NCI-H82 treated with DMSO at 0.1 percent for 48 hours (cell line): ENCODE data around the gene RAVER2.

Source experiments
- DNase-seq: peaks from one replicate; lab custom pipeline; 2025; ENCODE audit not compliant: unreplicated experiment; lab: John Stamatoyannopoulos, UW

Gene RAVER2

DNA sequence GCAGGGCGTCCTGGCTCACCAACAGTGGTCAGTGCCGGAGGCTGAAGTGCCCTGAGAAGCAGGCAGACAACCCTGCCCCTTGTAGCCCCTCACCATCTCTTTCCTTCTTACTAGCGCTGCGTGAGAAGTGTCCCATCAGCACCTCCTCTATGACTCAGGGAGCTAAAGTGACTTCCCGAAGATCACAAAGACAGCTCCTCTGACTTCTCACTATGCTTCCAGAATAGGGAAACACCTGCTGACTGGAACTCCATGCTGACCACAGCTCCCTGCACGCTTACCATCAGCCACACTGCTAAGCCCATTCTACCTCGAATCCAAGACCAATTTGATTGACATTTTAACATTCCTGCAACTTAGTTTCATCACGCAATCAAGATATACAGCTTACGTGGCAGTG is 128.7 kb downstream of the RAVER2 start:
- no peak for DNase-seq

DNA sequence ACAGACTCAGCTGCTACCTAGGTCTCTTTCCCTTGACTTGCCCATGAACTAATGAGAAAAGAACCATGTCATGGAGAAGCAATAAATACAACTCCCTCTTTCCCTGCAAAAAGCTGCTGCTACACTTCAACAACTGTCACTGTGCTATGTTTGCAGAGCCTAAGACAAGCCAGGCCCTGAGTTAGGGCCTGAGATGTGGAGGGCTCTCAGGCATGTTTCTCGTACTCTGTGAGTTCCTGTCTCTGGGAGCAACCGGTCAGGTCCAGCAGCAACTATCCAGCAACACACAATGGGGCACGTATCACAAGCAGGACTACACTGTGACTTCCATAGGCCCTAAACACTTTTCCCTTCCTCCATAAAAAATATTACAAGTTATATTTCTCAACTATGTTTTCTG is 129.8 kb downstream of the RAVER2 start:
- no peak for DNase-seq

DNA sequence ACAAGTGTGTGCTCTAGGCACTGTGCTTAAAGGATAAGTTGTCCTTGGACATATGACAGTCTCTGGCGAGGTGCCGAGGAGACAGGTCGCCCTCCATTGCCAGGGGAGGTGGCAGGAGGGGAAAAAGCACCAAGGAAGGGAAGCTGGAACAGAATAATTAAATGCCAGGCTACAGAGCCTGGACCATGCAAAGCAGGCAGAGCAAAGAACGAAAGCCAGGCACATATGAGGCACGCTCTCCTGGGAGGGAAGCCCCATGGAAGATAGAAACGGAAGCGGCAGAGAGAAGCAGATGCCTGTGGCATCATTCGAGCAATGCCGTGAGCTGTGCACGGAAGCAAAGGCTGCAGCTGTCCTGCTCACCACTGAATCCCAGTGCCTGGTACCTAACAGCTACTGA is 130.2 kb downstream of the RAVER2 start:
- no peak for DNase-seq

DNA sequence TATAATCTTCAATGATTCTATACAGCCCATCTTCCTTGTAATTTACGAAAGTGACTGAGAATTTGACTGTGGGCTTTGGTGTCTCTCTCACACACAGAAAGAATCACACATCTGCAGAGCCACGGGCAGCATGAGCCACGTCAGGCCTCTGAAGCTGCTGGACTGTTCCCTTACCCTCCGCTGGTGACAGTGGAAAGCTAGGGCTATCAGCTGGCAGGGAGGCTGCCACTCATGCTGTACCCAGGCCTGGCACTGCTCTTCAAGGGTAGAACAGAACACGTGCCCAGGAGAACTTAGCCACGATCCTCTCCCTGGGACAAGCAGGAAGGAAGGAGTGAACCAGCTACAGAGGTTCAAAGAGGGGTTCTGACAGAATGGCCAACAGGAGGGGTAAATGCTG is 130.7 kb downstream of the RAVER2 start:
- no peak for DNase-seq

DNA sequence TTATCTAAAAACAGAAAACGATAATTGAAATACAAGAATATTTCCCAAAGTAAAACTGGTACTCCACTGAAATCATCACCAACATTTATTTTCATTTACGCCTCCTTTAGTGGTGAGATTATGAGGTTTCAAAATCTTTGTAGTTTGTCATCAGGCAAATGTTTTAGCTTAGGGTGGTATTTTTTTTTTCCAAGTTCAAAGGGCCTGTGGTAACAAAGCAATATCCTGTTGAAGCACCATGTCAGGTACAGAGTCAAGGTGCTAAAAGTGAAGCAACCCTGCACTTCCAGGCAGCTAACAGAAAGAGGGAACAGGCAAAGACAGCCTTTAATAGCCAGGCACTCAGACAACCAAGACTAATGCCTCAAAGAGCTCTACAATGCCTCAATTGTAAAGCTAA is 132.3 kb downstream of the RAVER2 start:
- DNase-seq = no peak

DNA sequence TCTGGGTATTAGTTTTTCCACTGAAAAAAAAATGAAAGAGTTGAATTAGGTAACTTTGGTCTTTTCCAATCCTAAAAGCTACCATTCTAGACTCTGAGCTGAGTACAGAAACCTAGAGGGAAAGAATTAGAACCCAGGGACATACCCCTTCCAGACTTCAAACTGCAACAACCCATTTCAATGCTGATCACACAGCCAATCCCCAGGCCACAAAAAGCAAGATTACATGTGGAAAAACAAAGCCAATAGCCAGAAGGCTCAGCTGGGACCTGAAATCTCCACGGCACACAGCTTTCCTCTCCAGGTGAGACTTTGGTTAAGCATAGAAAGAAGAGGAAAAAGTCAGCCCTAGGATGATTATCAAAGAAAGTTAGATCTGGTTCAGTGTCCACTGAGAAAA is 132.7 kb downstream of the RAVER2 start:
- no peak for DNase-seq

DNA sequence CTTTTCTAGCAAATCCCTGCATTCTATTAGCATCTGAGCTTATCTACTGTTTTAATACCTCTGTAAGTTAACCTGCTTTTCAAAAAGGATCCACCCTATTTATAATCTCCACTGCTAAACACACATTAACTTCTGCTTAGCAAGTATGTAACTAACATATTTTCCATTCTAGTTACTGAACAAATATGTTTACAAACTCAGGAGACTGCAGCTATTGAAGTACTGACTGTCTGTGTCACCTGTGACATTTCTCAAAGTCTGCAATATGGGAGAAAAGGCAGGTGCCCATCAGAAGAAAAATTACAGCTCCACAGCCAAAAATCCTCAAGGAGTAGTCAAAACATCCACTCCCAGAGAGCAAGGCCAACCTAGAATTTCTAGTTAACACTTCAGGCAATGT is 133.2 kb downstream of the RAVER2 start:
- DNase-seq = no peak

DNA sequence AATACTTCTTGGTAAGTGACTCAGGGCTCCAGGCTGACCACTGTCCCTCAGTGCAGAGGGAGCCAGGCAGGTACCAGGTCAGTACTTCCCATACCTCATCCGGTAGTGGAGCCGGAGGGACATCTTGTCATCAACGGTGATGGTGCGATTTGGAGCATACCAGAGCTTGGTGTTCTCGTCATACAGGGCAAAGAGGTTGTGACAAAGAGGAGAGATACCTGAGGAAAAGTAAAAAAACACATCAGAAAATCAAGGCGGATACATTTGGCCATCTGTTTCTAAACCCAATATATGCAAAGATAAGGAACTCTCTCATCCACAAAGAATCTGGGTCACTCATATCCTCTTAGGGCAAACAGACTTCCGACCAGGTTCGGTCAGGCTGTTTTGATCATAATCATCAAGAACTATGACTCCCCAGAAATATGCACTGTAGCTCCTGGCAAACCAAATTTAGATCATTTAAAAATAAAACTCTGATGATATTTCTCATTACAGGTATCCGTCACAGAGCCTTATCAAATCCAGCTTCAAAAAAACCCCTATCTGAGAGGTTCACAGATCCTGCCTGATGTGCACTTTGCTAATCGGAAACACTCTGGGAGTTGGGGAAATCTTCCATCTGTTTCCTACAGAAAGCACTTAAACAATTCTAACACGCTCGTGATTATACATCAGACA is 134.2 kb downstream of the RAVER2 start:
- DNase-seq = no peak

DNA sequence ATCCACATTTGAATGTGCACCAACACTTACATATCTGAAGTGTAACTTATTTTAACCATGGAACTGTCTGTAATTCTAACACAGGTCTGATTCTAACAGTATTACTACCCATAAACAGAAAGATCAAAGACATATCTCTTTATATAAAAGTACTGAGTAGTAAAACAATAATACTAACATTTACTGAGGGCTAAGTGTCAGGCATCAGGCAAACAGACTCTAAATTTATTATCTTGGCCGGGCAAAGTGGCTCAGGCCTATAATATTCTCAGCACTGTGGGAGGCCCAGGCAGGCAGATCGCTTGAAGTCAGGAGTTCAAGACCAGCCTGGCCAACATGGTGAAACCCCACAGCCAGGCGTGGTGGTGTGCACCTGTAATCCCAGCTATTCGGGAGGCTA is 135.6 kb downstream of the RAVER2 start:
- DNase-seq = no peak

DNA sequence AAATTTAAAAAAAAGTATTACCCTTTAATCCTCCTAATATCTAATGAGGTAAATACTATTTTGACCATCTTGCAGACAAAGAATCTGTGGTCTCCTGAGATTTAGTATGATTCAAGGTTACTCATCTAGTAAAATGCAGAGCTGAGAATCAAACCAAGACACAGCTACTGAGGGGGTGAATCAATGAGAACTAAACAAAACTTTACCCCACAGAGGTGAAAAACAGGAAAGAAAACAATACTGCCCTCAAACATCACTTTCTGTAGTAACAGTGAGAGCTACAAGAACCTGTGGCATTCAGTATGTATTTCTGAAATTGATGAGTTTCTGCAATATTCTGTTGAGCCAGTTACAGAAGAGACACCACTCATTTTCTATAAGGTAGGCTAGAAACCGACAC is 136.4 kb downstream of the RAVER2 start:
- DNase-seq = no peak
